HepG2 (cell line): ENCODE results near the gene BCAS1. TPM values are rescaled to one million over a fixed set of nuclear protein-coding genes. Genes with fewer than 3 reads are reported as not detected.
A peak's percentile ranks its signal among the peaks of the same experiment; 100 is the strongest.

Source experiments
- HCFC1 ChIP-seq: fragments of 150-350 bp; IDR thresholded peaks from 2 replicates; pipeline ENCODE4 v1.6.1; 2014; ENCODE audit warnings: low read depth, low read length
- ISX ChIP-seq: sonication (generic); formaldehyde crosslinking; conservative IDR thresholded peaks from 2 replicates; pipeline ENCODE4 v1.5.0; 2020; ENCODE audit warnings: missing genetic modification reagents
- NCOA2 ChIP-seq: sonication (generic); formaldehyde crosslinking; IDR thresholded peaks from 2 replicates; pipeline ENCODE4 v1.8.0; 2022; ENCODE audit warnings: inconsistent platforms
- PPARG ChIP-seq: conservative IDR thresholded peaks from 2 replicates; pipeline ENCODE4 v1.6.1; 2016; ENCODE audit warnings: missing biosample characterization, missing genetic modification reagents
- ZMAT3 ChIP-seq: sonication (generic); formaldehyde crosslinking; conservative IDR thresholded peaks from 2 replicates; pipeline ENCODE4 v1.7.0; 2021; ENCODE audit warnings: missing genetic modification reagents
- ZNF253 ChIP-seq: sonication (generic); formaldehyde crosslinking; IDR thresholded peaks from 2 replicates; pipeline ENCODE4 v1.8.0; 2022; ENCODE audit warnings: mild to moderate bottlenecking, missing genetic modification reagents, borderline replicate concordance
- ZNF430 ChIP-seq: sonication (generic); formaldehyde crosslinking; IDR thresholded peaks from 2 replicates; pipeline ENCODE4 v1.9.0; 2021; ENCODE audit warnings: mild to moderate bottlenecking, missing genetic modification reagents
- ZNF644 ChIP-seq: IDR thresholded peaks from 2 replicates; pipeline ENCODE4 v1.6.1; 2016; ENCODE audit warnings: low read depth
- polyA plus RNA-seq, 8 experiments: library from polyadenylated mRNA; depleted of rRNA in 3 of 8; stranded (reverse) in 7 of 8; unstranded in 1 of 8; fragments of >200 nt; fragmentation: Illumina TruSeq in 4 of 8; extraction: Trizol in 4 of 8; gene quantifications; 2 replicates each; pipeline versions ENCODE4 v1.2.1 to v1.2.3, GENCODE V29; 2011 to 2016; ENCODE audit warnings: low read depth in 4 of 8, missing spikeins in 1 of 8, mixed read lengths in 1 of 8; ENCODE audit not compliant: insufficient read depth in 1 of 8
- total RNA-seq, 5 experiments: library from RNA; depleted of rRNA; stranded (reverse); fragments of >200 nt; fragmentation: Illumina TruSeq; extraction: Trizol; gene quantifications; 2 replicates each; pipeline ENCODE4 v1.2.3, GENCODE V29; 2016; ENCODE audit warnings: low read depth in 1 of 5
- TF ChIP-seq, protein P1 (sequence below): sonication (generic); formaldehyde crosslinking; IDR thresholded peaks from 2 replicates; pipeline ENCODE4 v1.4.0; 2020; ENCODE audit warnings: mild to moderate bottlenecking, missing genetic modification reagents, borderline replicate concordance
- TF ChIP-seq, protein P2 (sequence below): sonication (generic); formaldehyde crosslinking; IDR thresholded peaks from 2 replicates; pipeline ENCODE4 v1.4.0; 2020; ENCODE audit warnings: missing genetic modification reagents
- TF ChIP-seq, protein P3 (sequence below): IDR thresholded peaks from 2 replicates; pipeline ENCODE4 v1.6.1; 2018; ENCODE audit warnings: missing genetic modification reagents, mild to moderate bottlenecking, missing compliant biosample characterization
- TF ChIP-seq, protein P4 (sequence below): sonication (generic); formaldehyde crosslinking; IDR thresholded peaks from 2 replicates; pipeline ENCODE4 v1.5.1; 2020; ENCODE audit warnings: mild to moderate bottlenecking, moderate library complexity, missing genetic modification reagents

Gene BCAS1
- total and polyA plus RNA-seq, 2 of the 13 experiments (the other 11 are each of a cell fraction or from before 2014, with no cell fraction given): 0.55 to 0.91 TPM

DNA sequence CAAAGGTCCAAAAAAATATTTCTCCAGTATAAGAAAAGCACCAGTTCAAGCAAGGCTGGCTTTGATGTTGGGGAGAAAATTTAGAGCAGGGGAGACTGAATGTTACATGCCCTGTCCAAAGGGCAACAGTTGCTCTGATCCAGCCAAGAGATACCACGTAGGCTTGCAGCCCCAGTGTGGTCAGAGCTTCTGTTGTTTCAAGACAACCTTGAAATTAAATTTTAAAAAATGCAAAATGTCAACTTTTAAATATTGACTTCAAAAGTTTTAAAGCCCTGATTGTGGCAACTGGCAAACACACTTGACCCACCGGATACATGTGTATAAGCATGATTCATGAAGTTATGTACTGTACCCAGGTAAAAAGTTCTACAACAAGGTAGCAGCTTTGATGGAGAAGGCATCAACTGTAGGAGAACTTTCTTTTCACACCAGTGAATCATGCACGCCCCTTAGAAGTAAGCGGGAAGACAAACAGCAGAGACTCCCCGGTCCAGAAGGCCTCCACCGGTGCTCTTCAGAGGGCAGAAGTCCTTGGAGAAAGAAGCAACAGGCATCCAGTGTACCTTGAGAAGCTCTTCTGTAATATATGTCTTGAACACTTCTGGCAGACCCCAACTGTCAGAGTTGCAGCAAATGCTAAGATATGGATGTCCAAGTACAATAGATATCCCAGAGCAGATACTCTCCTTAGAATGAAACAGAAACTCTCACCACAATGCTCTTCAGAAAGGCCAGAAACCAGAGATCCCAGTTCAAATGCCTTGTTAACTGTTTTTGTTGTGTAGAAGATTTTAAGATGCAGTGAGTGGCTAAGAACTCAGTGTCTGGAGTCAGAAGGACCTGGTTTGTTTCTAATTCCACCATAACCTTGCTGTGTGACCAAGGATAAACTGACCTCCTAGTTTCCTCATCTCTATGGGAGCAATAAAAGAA, 115.4 kb downstream of the BCAS1 start (continued):
- TF ChIP-seq, protein P1, sequence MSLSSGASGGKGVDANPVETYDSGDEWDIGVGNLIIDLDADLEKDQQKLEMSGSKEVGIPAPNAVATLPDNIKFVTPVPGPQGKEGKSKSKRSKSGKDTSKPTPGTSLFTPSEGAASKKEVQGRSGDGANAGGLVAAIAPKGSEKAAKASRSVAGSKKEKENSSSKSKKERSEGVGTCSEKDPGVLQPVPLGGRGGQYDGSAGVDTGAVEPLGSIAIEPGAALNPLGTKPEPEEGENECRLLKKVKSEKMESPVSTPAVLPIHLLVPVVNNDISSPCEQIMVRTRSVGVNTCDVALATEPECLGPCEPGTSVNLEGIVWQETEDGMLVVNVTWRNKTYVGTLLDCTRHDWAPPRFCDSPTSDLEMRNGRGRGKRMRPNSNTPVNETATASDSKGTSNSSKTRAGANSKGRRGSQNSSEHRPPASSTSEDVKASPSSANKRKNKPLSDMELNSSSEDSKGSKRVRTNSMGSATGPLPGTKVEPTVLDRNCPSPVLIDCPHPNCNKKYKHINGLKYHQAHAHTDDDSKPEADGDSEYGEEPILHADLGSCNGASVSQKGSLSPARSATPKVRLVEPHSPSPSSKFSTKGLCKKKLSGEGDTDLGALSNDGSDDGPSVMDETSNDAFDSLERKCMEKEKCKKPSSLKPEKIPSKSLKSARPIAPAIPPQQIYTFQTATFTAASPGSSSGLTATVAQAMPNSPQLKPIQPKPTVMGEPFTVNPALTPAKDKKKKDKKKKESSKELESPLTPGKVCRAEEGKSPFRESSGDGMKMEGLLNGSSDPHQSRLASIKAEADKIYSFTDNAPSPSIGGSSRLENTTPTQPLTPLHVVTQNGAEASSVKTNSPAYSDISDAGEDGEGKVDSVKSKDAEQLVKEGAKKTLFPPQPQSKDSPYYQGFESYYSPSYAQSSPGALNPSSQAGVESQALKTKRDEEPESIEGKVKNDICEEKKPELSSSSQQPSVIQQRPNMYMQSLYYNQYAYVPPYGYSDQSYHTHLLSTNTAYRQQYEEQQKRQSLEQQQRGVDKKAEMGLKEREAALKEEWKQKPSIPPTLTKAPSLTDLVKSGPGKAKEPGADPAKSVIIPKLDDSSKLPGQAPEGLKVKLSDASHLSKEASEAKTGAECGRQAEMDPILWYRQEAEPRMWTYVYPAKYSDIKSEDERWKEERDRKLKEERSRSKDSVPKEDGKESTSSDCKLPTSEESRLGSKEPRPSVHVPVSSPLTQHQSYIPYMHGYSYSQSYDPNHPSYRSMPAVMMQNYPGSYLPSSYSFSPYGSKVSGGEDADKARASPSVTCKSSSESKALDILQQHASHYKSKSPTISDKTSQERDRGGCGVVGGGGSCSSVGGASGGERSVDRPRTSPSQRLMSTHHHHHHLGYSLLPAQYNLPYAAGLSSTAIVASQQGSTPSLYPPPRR (CRISPR knock-in tag): peak; percentile 68; the same call in 1 of the 2 replicates
- TF ChIP-seq, protein P2, sequence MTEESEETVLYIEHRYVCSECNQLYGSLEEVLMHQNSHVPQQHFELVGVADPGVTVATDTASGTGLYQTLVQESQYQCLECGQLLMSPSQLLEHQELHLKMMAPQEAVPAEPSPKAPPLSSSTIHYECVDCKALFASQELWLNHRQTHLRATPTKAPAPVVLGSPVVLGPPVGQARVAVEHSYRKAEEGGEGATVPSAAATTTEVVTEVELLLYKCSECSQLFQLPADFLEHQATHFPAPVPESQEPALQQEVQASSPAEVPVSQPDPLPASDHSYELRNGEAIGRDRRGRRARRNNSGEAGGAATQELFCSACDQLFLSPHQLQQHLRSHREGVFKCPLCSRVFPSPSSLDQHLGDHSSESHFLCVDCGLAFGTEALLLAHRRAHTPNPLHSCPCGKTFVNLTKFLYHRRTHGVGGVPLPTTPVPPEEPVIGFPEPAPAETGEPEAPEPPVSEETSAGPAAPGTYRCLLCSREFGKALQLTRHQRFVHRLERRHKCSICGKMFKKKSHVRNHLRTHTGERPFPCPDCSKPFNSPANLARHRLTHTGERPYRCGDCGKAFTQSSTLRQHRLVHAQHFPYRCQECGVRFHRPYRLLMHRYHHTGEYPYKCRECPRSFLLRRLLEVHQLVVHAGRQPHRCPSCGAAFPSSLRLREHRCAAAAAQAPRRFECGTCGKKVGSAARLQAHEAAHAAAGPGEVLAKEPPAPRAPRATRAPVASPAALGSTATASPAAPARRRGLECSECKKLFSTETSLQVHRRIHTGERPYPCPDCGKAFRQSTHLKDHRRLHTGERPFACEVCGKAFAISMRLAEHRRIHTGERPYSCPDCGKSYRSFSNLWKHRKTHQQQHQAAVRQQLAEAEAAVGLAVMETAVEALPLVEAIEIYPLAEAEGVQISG (CRISPR knock-in tag): no peak
- TF ChIP-seq PPARG (CRISPR knock-in tag): peak; percentile 66; the same call in 1 of the 2 replicates
- peak; percentile 77 for TF ChIP-seq NCOA2
- no peak for TF ChIP-seq ZNF253
- no peak for TF ChIP-seq ISX (CRISPR knock-in tag)
- TF ChIP-seq, protein P3, sequence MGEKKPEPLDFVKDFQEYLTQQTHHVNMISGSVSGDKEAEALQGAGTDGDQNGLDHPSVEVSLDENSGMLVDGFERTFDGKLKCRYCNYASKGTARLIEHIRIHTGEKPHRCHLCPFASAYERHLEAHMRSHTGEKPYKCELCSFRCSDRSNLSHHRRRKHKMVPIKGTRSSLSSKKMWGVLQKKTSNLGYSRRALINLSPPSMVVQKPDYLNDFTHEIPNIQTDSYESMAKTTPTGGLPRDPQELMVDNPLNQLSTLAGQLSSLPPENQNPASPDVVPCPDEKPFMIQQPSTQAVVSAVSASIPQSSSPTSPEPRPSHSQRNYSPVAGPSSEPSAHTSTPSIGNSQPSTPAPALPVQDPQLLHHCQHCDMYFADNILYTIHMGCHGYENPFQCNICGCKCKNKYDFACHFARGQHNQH (CRISPR knock-in tag): peak; percentile 82
- no peak for TF ChIP-seq HCFC1
- peak; percentile 76 for TF ChIP-seq ZNF430 (CRISPR knock-in tag)
- 0 out of 2 replicates have a peak, but pooled peaks have one; percentile 32 for TF ChIP-seq ZMAT3 (CRISPR knock-in tag)
- TF ChIP-seq, protein P4, sequence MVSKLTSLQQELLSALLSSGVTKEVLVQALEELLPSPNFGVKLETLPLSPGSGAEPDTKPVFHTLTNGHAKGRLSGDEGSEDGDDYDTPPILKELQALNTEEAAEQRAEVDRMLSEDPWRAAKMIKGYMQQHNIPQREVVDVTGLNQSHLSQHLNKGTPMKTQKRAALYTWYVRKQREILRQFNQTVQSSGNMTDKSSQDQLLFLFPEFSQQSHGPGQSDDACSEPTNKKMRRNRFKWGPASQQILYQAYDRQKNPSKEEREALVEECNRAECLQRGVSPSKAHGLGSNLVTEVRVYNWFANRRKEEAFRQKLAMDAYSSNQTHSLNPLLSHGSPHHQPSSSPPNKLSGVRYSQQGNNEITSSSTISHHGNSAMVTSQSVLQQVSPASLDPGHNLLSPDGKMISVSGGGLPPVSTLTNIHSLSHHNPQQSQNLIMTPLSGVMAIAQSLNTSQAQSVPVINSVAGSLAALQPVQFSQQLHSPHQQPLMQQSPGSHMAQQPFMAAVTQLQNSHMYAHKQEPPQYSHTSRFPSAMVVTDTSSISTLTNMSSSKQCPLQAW (CRISPR knock-in tag): peak; percentile 24; the same call in 1 of the 2 replicates
- peak; percentile 89 for TF ChIP-seq ZNF644 (CRISPR knock-in tag)
